SIG-M5 (cell line): ENCODE data around the gene FIGLA.

Experiments
- DNase-seq: peaks from one replicate; lab custom pipeline; 2025; lab: John Stamatoyannopoulos, UW

FIGLA gene

DNA sequence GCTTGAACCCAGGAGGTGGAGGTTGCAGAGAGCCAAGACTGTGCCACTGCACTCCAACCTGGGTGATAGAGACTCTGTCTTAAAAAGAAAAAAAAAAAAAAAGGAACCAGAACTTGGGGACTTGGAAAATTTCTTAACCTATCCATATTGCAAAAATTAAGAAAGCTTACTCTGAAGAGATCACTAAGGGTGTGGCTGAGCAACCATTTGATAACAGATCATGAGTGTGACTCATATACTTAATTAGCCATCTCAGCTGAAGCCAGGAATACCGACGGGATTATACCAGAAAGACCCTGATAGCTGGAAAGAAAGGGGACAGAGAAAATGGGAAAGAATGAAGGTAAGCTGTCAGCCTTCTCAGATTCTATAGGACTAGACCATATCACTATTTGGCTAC lies 15.3 kb downstream of the FIGLA start:
- DNase-seq = no peak

DNA sequence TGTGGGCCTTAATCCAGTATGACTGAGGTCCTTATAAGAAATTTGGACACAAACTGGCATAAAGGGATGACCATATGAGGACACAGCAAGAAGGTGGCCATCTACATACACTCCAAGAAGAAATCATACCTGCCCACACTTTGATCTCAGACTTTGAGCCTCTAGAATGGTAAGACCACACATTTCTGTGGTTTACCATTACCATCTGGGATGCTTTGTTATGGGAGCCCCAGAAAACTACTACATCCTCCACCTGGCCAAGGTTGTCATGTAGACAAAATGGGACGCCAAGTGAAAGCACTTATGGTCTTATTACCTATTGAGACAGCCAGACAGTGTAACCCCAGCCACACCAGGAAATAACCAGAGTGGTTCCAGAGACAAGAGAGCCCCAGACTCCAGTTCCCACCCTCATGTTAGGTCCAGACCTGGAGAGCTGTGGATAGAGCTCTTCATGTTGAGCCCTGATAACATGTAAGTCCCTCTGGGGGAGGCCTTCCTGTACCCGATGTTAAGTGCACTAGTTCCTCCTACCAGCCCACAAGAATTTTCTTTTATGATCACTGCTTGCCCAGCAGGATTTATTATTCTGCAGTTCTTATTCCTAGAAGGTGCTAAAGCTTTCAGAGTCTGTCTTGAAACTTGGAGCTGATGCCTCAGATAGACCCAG lies 17.8 kb downstream of the FIGLA start:
- no peak for DNase-seq

DNA sequence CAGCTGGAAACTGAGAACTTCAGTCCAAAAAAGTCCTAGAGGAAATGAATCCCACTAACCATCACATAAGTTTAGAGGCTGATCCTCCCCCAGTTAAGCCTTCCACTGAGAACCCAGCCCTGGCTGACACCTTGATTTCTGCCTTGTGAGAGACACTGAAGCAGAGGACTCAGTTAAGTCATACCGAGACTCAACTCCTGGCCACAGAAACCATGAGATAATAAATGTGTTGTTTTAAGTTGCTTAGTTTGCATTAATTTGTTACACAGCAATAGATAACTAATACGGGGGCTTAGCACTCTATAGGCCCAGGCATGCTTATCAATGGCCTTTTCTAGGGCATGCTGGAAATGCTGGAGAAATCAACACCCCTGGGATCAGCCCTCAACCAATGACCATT lies 19.0 kb downstream of the FIGLA start:
- DNase-seq = no peak

GRCh38 chr2:70769450-70769849 lies 21.0 kb downstream of the FIGLA start:
- DNase-seq = no peak

- no peak for DNase-seq
Measured at GRCh38 chr2:70768590-70769085, 21.8 kb downstream of the FIGLA start.

DNA sequence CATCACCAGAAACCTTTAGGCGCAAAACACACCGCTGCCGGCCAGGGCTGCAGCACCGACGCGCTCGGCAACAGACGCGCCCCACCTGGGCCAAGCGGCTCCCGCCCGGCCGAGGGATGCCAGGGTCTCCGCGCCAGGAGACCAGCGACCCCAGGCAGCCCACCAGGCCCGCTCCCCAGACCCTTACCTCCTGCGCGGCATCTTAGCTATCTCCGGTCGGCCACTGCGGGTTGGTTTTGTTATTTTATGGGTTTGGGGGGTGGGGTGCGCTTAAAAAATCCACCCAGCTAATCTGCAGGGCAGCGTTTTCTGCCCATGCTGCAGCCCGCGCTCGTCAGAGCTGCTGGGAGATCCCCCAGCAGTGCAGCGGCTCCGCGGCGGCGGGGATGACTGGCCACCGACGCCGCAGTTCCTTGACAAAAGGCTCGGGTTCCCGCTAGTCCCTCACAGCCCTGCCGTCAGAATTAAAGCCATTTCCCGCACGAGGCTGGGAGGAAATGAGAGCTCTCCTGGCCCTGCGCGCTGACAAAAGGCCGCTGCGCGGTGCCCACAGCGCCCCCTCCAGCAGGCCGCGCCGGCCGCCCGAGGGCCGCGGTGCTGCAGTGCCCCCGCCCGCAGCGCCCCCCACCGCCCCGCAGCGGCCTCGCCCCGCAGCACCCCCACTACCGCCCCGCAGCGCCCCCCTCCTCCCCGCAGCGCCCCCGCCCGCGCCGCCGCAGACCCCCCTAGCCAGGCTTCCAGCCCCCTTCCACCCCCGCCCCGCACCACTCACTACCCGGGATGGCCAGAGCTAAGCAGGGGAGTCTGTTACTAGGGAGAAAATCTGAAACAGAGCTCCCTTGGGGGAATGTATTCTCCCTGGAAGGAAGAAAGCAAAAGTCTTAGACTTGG lies 22.5 kb downstream of the FIGLA start, which contains the start of gene ADD2:
TSS of gene ADD2 (minus strand) at position 502 of the 891 bp plus-strand sequence. CDS start 61,792 bp downstream, outside the sequence.
- DNase-seq = no peak

DNA sequence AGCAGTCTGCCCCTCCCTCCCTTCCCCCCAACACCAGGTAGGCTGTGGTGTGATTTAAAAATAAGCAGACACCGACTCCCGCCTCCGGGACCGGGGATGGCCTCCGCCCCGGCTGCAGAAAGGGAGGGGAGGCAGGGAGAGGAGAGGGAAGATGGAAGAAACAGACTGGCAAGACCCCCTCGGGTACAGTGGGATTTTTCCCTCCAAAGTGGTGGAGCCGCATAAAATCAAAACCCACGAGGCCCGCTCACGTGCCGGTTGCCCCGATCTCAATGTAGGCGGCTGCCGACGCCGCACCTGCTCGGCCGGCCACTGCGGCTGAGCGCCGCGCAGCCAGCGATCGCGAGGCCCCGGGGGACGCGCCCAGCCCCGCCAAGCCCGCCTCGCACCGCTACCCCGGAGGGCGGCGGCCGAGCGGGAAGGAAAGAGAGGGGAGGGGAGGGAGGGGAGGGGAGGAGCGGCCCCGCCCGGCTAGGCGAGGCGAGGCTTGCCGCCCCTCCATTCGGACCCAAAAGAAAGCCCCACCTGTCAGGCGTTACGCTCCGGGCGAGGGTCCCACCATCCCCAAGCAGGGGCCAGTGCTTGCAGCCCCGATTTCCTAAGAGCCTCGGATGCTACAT lies 23.3 kb downstream of the FIGLA start:
- DNase-seq = no peak

DNA sequence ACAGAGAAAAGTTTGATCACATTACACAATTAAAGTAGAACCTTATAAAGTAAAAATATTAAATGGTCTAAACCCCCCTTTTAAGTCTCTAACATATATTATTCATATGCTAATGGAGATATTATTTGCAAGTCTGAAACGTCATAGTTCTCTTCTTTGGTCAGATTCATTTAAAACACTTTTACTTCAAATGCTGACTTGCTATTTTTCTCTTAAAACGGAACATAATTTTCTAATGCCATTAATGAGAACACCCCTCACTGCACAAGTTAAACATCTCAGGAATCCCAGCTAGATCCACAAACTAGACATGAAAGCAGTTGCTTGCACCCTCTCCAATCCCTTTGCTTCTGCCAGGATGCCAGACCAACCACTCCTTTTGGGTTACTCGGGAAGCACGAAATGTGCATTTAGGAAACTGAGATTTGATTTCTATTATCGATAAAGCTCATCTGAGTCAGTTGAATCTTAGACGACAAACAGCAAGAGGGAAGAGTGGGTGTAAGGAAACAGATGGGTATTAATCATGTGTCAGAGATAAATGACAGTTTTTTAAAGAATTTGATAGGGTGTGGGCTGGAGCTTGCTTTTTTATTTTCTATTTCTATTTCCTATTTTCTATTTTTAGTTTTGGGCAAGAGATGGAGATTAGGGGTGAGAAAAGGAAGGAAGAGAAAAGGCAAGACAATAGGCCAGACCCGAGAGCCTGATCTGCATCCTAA lies 23.9 kb downstream of the FIGLA start:
- DNase-seq = no peak

GRCh38 chr2:70765507-70765906 lies 24.9 kb downstream of the FIGLA start:
- no peak for DNase-seq

- DNase-seq = no peak
Measured at GRCh38 chr2:70759446-70759845, 31.0 kb downstream of the FIGLA start.

- no peak for DNase-seq
Measured at GRCh38 chr2:70757966-70758365, 32.5 kb downstream of the FIGLA start.

DNA sequence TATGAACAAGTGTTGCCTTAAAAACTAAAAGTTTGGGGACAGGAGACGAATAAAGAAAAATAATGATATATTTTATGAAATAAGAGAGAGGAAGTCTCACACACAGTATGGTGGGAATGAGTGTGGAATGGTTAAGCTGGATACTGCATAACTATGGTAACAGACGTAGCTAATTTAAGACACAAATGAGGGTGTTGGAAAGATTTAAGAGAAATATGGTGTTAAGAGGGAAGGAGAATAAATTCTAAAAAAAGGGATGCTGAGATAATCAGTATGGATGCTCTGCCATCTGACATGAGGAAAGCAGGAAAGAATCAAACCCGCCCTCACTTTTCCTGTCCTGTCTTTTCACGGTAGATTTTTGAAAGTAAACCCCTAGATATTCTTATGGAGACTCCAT lies 33.1 kb downstream of the FIGLA start:
- DNase-seq = no peak

GRCh38 chr2:70756128-70756527 lies 34.3 kb downstream of the FIGLA start:
- no peak for DNase-seq

DNA sequence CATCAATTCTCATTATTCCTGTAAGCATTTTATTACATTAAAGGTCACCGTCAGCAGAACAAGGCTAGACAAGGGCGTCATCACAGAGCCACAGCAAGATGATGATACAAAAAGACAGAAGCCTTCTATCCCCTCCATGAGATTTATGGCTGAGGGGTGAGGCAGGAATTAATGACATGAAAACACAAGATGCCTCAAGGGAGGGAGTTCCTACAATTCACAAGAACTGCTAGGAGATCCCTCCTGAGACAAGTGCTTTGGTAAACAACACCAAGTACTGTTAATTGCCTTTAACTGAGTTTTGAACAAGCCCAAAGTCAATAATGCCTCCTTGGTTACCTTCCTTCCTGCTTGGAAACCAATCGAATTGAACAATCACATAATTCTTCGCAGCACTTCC lies 36.5 kb downstream of the FIGLA start:
- DNase-seq = no peak

GRCh38 chr2:70753031-70753430 lies 37.4 kb downstream of the FIGLA start:
- no peak for DNase-seq

- no peak for DNase-seq
Measured at GRCh38 chr2:70752396-70752795, 38.0 kb downstream of the FIGLA start.

DNA sequence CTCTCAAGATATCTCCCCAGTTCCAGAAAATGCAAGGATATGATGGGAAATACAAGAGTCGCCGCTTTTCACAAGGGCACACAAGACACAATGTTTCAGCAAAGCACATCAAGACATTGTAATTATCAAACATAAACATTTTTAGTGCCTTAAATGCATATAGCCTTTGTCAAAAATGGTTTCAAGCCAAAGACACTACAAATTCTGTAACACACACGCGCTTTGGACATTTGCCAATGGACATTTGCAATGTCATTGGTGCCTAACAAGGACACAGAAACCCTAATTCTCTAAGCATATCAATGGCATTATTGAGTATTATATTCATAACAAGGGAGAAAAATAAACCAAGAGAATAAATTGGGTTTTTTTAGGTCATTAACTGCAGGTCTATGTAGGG lies 38.6 kb downstream of the FIGLA start:
- DNase-seq = no peak

DNA sequence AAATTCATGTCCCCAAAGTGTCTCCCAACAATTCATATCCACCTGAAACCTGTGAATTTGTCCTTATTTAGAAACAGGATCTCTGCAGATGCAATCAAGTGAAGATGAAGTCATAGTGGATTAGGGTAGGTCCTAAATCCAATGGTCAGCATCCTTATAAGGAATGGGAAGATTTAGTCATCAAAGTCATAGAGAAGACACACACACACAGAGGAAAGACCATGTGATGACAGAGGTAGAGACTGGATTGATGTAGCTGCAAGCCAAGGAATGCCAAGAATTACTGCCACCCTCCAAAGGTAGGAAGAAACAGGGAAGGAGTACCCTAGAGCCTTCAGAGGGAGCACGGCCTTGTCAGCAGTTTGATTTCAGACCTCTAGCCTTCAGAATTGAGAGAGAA lies 40.1 kb downstream of the FIGLA start:
- no peak for DNase-seq

DNA sequence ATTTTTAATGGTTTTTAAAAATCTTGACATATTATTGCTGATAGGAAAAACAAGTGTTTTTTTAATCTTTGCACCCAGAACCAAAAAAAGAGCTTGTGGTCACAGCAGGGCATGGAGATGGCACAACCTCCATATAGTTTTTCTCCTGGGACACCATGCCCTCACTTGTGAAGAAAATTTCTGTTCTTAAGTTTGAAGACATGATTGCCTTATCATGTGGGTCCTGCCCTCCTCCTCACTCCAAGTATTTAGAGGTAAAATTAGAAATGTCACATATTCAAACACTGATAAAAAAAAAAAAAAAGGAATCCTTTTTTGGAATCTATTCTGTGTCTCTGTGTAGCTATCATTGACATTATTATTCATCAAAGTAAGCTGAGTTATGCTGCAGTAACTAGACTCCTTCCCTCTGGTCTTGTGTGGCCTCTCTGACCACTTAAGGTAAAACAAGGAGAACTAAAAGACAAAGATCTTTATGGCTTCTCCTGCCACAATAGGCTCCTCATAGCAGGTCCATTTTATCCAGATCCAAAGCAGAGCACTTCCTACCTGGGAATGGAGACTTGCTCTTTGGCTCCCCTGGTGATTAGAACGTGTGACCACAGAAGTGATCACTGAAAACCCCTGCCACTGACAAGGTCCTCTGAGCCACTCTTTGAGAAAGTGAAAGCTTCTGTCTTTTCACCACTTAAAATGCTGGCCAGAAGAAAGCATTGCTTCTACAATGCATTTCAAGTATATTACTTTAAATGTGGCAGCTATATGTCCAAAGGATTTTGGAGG lies 42.2 kb downstream of the FIGLA start:
- no peak for DNase-seq

DNA sequence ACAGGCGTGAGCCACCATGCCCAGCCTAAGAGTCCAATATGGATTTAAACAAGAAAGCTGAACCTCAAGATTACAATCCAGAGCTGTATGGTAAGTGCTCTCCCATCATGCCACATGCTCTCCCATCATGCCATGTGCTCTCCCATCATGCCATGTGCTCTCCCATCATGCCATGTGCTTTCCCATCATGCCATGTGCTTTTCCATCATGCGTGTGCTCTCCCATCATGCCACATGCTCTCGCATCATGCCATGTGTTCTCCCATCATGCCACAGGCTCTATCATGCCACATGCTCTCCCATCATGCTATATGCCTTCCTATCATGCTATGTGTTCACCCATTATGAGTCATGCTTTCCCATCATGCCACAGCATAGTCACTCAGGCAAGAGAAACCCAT lies 43.2 kb downstream of the FIGLA start:
- DNase-seq = no peak
